ENCODE measurements around the gene ATRIP.
A peak's percentile ranks its signal among the peaks of the same experiment; 100 is the strongest.

ATRIP gene

DNA sequence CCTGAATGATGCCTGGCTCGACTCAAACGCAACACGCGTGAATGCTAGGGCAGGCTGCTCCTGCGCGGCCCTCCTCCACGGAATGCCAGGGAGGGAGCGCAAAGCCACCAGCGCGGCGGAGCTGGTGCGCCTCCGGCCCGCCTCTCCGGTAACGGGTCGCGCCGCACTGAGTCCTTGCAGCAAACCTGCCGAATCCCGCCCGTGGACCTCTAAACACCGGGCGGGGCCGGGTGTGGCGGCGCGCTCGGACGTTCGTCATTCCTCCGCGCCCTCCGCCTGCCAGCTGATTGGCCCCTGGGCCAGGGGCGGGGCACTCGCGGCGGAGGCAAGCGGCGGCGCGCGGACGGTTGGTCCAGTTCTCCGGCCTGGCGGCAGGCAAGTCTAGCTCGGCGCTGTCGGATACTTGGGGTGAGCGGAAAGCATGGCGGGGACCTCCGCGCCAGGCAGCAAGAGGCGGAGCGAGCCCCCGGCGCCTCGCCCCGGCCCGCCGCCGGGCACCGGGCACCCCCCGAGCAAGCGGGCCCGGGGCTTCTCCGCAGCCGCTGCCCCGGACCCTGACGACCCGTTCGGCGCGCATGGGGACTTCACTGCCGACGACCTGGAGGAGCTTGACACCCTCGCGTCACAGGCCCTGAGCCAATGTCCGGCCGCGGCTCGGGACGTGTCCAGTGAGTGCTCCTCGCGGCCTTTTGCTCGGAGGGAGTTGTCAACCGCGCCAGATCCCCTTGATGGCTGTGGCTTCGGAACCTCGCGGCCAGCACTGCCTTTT, at the start of gene ATRIP (continued):
- TF ChIP-seq ZNF121 (tag by site-specific recombination; IDR thresholded peaks at IDR 0.05): no peak
- TF ChIP-seq ZNF747 (tag by site-specific recombination; IDR thresholded peaks at IDR 0.05): no peak
- TF ChIP-seq, protein P1, sequence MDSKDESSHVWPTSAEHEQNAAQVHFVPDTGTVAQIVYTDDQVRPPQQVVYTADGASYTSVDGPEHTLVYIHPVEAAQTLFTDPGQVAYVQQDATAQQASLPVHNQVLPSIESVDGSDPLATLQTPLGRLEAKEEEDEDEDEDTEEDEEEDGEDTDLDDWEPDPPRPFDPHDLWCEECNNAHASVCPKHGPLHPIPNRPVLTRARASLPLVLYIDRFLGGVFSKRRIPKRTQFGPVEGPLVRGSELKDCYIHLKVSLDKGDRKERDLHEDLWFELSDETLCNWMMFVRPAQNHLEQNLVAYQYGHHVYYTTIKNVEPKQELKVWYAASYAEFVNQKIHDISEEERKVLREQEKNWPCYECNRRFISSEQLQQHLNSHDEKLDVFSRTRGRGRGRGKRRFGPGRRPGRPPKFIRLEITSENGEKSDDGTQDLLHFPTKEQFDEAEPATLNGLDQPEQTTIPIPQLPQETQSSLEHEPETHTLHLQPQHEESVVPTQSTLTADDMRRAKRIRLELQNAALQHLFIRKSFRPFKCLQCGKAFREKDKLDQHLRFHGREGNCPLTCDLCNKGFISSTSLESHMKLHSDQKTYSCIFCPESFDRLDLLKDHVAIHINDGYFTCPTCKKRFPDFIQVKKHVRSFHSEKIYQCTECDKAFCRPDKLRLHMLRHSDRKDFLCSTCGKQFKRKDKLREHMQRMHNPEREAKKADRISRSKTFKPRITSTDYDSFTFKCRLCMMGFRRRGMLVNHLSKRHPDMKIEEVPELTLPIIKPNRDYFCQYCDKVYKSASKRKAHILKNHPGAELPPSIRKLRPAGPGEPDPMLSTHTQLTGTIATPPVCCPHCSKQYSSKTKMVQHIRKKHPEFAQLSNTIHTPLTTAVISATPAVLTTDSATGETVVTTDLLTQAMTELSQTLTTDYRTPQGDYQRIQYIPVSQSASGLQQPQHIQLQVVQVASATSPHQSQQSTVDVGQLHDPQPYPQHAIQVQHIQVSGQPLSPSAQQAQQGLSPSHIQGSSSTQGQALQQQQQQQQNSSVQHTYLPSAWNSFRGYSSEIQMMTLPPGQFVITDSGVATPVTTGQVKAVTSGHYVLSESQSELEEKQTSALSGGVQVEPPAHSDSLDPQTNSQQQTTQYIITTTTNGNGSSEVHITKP (tag by site-specific recombination; IDR thresholded peaks at IDR 0.05): 0 out of 2 replicates have a peak, but pooled peaks have one; percentile 7
- TF ChIP-seq TSHZ1 (tag by site-specific recombination; IDR thresholded peaks at IDR 0.05; ENCODE audit: borderline replicate concordance): no peak
- TF ChIP-seq CTCF (tag by site-specific recombination; IDR thresholded peaks at IDR 0.05): no peak
- TF ChIP-seq, protein P2, sequence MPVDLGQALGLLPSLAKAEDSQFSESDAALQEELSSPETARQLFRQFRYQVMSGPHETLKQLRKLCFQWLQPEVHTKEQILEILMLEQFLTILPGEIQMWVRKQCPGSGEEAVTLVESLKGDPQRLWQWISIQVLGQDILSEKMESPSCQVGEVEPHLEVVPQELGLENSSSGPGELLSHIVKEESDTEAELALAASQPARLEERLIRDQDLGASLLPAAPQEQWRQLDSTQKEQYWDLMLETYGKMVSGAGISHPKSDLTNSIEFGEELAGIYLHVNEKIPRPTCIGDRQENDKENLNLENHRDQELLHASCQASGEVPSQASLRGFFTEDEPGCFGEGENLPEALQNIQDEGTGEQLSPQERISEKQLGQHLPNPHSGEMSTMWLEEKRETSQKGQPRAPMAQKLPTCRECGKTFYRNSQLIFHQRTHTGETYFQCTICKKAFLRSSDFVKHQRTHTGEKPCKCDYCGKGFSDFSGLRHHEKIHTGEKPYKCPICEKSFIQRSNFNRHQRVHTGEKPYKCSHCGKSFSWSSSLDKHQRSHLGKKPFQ (tag by site-specific recombination; IDR thresholded peaks at IDR 0.05): no peak
- no peak for TF ChIP-seq ZFP41 (tag by site-specific recombination; IDR thresholded peaks at IDR 0.05; ENCODE audit: borderline replicate concordance)
- no peak for TF ChIP-seq ZNF433 (tag by site-specific recombination; IDR thresholded peaks at IDR 0.05; ENCODE audit: low read depth)
- TF ChIP-seq ZBTB21 (tag by site-specific recombination; IDR thresholded peaks at IDR 0.05): no peak
- TF ChIP-seq ZNF280C (tag by site-specific recombination; IDR thresholded peaks at IDR 0.05): no peak
- peak; percentile 75 for TF ChIP-seq ZXDB (tag by site-specific recombination; IDR thresholded peaks at IDR 0.05)
- no peak for TF ChIP-seq ZNF24 (tag by site-specific recombination; IDR thresholded peaks at IDR 0.05)
- TF ChIP-seq MYNN (tag by site-specific recombination; IDR thresholded peaks at IDR 0.05; ENCODE audit: borderline replicate concordance): no peak
- TF ChIP-seq, protein P3, sequence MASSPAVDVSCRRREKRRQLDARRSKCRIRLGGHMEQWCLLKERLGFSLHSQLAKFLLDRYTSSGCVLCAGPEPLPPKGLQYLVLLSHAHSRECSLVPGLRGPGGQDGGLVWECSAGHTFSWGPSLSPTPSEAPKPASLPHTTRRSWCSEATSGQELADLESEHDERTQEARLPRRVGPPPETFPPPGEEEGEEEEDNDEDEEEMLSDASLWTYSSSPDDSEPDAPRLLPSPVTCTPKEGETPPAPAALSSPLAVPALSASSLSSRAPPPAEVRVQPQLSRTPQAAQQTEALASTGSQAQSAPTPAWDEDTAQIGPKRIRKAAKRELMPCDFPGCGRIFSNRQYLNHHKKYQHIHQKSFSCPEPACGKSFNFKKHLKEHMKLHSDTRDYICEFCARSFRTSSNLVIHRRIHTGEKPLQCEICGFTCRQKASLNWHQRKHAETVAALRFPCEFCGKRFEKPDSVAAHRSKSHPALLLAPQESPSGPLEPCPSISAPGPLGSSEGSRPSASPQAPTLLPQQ (tag by site-specific recombination; IDR thresholded peaks at IDR 0.05): peak; percentile 53; the same call in 1 of the 2 replicates
- no peak for TF ChIP-seq ZNF623 (tag by site-specific recombination; IDR thresholded peaks at IDR 0.05)
- no peak for TF ChIP-seq SCRT1 (tag by site-specific recombination; IDR thresholded peaks at IDR 0.05; ENCODE audit: borderline replicate concordance)
- TF ChIP-seq ZNF146 (tag by site-specific recombination; IDR thresholded peaks at IDR 0.05): no peak
- TF ChIP-seq ZNF558 (tag by site-specific recombination; IDR thresholded peaks at IDR 0.05): no peak
- TF ChIP-seq, protein P4, sequence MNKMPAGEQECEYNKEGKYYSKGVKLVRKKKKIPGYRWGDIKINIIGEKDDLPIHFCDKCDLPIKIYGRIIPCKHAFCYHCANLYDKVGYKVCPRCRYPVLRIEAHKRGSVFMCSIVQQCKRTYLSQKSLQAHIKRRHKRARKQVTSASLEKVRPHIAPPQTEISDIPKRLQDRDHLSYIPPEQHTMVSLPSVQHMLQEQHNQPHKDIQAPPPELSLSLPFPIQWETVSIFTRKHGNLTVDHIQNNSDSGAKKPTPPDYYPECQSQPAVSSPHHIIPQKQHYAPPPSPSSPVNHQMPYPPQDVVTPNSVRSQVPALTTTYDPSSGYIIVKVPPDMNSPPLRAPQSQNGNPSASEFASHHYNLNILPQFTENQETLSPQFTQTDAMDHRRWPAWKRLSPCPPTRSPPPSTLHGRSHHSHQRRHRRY (tag by site-specific recombination; IDR thresholded peaks at IDR 0.05): no peak
- TF ChIP-seq, protein P5, sequence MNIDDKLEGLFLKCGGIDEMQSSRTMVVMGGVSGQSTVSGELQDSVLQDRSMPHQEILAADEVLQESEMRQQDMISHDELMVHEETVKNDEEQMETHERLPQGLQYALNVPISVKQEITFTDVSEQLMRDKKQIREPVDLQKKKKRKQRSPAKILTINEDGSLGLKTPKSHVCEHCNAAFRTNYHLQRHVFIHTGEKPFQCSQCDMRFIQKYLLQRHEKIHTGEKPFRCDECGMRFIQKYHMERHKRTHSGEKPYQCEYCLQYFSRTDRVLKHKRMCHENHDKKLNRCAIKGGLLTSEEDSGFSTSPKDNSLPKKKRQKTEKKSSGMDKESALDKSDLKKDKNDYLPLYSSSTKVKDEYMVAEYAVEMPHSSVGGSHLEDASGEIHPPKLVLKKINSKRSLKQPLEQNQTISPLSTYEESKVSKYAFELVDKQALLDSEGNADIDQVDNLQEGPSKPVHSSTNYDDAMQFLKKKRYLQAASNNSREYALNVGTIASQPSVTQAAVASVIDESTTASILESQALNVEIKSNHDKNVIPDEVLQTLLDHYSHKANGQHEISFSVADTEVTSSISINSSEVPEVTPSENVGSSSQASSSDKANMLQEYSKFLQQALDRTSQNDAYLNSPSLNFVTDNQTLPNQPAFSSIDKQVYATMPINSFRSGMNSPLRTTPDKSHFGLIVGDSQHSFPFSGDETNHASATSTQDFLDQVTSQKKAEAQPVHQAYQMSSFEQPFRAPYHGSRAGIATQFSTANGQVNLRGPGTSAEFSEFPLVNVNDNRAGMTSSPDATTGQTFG (tag by site-specific recombination; IDR thresholded peaks at IDR 0.05; ENCODE audit: borderline replicate concordance): no peak
